Cerebellar nuclear complex (tissue), 1 donor: Measurements from ENCODE around the gene KRTAP12-4.
"Not testable (repeated sequence)": the region's sequence is repeated elsewhere in the genome, so short reads cannot be mapped to it uniquely, and the experiment has no call there.

Experiments used
- DNase-seq, 2 experiments: peaks; one replicate each; lab custom pipeline; 2025; lab: John Stamatoyannopoulos, UW

KRTAP12-4 gene, protein sequence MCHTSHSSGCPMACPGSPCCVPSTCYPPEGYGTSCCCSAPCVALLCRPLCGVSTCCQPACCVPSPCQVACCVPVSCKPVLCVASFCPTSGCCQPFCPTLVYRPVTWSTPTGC

DNA sequence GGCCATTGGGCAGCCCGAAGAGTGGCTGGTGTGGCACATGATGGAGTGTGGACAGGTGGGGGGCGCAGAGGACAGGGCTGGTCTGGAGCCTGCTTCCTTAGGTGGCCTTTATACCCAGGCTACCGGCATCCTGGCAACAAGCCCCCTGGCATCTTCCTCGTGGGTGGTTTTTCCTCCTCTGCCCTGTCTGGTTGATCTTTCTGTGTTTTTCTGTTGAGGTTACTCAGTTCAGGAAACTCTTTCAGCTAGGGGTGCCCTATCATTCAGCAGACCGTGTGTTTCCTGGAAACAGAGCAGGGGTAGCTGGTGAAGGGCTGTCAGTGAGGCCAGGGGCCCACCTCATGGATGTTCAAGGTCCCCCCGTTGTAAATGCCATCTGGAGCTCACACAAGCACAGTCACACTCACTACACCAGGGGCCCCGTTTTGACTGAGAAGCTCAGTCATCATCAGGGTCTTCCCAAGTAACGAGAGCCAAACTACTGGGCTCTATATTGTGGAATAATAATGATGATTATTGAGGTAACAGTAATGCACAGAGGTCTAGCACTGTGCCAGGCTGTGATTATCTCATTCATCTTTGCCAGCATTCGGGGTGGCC lies at the start of gene KRTAP12-4:
Gene KRTAP12-4 (minus strand): TSS at position 84 of the 600 bp plus-strand sequence. CDS start 45 bp downstream, at position 39.
- DNase-seq = no peak

- DNase-seq = no peak
Measured at GRCh38 chr21:44703731-44704635, 49.5 kb upstream of the KRTAP12-4 start.

GRCh38 chr21:44702973-44703730 lies 48.7 kb upstream of the KRTAP12-4 start:
- no peak for DNase-seq

GRCh38 chr21:44702111-44702972 lies 47.9 kb upstream of the KRTAP12-4 start:
- no peak for DNase-seq

DNA sequence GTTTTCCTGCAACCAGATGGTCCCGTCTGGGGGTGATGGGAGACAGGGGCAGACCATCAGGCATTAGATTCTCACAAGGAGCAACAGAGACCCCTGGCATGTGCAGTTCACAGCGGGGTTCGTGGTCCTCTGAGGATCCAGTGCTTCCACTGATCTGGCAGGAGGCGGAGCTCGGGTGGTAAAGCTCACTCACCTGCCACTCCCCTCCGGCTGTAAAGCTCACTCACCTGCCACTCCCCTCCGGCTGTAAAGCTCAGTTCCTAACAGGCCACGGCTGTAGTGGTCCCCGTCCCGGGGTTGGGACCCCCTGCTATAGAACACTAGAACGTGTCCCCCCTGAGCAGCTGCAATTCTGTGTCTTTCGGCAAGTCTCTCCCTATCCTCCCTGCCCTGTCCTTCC lies 47.1 kb upstream of the KRTAP12-4 start:
- DNase-seq = no peak

DNA sequence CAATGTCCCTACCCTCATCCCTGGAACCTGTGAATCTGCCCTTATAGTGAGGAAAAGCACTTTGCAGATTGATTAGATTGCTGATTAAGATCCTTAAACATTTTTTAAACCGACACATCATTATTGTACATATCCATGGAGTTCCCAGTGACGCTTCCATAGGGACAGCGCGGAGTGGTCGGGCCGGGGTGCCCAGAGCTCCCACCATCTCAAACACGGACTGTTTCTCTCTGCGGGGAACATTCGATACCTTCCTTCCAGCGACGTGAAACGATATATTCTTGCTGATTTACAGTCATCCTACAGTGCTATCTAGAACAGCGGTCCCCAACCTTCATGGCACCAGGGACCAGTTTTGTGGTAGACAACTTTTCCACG lies 46.6 kb upstream of the KRTAP12-4 start:
- no peak for DNase-seq

DNA sequence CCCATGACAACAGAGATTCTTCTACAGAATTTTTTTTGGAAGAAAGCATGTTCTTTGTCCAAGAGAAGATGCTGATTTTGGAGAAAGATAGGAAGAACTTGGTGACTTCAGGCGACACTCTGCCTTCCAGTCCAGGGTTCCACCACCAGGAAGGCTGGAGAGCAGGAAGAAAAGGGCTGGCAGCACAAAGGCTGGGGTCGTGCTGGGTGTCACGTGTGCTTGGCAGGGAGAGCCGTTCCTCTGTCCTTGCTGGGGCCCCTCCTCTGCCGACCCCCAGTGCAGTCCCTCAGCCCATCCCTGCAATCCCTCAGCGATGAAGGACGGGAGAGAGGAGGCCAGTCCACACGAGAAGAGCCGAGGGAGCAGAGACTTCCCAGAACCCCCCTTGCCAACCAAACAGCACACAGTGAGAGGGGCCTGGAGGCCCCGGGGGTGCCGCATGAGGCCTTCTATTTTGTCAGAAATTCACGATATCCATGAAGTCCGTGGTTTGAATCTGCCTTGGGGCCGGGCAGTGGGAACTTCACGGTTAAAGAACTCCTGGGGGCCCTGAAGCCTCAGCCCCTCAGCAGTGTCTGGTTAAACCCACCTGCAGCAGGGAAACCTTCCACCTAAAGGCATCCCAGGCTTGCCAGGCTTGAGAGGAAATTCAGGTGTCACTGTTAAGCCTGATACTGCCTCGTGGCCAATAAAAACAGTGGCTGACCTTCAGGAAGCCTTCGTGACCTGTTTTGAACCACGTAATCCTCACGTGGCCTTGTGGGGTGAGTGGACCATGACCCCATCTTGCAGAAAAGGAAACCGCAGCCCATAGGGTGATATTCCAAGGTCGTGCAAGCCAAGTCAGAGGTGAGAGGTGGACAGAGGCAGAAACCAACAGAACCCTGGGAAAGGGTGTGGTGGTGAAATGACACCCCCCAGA lies 45.9 kb upstream of the KRTAP12-4 start:
- DNase-seq = no peak

- DNase-seq = no peak
Measured at GRCh38 chr21:44699502-44700001, 45.1 kb upstream of the KRTAP12-4 start.

GRCh38 chr21:44697811-44698734 lies 43.6 kb upstream of the KRTAP12-4 start:
- no peak for DNase-seq

- DNase-seq = not testable (repeated sequence)
Measured at GRCh38 chr21:44697172-44697810, 42.8 kb upstream of the KRTAP12-4 start, which contains the start of gene KRTAP10-12. TSS of gene KRTAP10-12 (plus strand) at chr21:44697172. CDS start at chr21:44697202, 30 bp downstream.

- DNase-seq = no peak
Measured at GRCh38 chr21:44696572-44696971, 42.1 kb upstream of the KRTAP12-4 start.

- DNase-seq = no peak
Measured at GRCh38 chr21:44695641-44696040, 41.2 kb upstream of the KRTAP12-4 start.

DNA sequence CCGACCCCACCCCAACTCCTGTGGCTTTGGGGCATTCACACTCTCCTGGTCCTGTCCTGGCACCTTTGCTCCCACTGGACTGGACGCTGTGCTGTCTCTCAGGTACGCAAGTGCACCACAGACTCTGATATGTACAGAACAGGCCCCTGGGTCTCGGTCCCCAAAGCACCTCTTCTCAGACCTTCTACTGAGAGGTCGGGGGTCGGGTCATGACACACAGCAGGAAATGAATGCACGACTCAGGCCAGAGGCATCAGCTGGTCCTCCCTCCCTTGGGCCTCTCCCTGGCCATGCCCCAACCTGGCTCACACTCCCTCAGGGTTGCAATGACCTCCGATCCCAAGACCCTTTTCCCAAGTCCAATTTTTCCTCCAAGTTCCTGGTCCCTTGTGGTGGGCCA lies 40.7 kb upstream of the KRTAP12-4 start:
- DNase-seq = no peak

DNA sequence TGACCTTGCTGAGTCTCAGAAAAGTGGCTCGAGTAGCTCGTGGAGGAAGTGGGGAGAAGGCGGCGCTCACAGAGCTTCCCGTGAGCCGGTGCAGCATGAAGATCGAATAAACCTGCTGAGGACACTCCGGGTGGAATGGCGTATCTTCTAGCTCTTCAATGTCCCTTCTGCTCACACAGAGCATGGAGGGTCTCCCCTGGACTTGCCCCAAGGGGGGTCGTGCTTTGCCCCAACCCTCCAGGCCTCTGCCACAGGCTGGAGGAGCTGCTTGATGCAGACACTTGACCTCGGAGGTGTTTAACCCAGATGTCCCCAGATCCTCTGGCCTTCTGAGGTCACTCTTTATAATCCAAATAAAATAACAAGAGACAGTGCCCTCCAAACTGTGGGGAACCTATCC lies 40.3 kb upstream of the KRTAP12-4 start:
- no peak for DNase-seq

DNA sequence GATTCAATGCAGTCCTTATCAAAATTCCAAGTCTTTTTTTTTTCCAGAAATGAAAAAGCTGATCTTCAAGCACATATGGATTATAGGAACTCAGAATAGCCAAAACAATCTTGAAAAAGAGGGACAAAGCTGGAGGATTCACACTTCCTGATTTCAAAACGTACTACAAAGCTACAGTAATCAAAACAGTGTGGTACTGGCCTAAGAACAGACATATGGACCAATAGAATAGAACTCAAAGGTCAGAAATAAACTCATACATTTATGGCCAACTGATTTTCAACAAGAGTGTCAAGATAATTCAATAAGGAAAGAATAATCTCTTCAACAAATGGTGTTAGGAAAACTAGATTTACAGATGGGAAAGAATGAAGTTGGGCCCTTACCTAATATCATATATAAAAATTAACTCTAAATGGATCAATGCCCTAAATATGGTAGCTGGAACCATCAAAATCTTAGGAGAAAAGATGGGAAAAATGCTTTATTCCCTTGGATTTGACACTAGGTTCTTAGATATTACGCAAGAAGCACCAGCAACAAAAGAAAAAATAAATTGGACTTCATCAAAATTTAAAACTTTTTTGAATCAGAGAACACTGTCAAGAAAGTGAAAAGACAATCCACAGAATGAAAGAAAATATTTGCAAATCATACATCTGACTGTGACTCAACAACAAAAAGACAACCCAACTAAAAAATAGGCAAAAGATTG lies 38.5 kb upstream of the KRTAP12-4 start:
- DNase-seq = no peak

DNA sequence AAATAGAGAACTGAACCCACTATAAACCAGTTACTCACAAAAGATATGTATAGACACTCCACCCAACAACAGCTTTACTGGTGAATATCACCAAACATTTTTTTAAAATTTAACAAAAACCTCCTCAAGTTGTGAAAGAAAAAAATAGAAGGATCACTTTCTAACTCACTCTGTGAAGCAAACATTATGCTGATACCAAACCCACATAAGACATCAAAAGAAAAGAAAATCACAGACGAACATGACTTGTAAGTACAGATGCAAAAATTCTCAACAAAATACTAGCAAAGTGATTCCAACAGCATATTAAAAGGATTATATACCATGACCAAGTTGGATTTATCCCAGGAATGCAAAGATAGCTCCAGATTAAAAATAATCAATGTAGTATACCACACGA lies 37.2 kb upstream of the KRTAP12-4 start:
- no peak for DNase-seq

GRCh38 chr21:44689740-44690139 lies 35.3 kb upstream of the KRTAP12-4 start:
- not testable (repeated sequence) for DNase-seq

DNA sequence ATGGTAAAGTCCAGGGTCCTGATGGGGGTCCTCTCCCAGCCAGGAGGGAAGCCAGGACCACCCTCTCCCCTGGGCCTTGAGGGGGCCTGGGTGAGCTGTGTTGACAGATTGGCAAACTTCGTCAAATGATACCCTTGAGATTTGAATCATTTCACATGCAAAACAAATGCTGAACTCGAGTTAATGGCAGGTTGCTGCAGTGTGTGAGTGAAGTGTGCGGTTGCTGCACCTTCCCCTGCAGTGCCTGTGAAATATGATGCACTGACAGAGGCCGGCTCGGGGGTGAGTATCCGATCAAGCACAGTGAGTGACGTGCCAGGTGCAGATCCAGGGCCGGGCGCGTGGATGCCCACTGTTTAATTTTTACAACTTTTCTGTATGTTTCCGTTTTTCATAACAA lies 33.2 kb upstream of the KRTAP12-4 start:
- DNase-seq = no peak
